ENCODE results near the gene RAD51C.
"Not testable (repeated sequence)": the region's sequence is repeated elsewhere in the genome, so short reads cannot be mapped to it uniquely, and the experiment has no call there.

The RAD51C gene

GRCh38 chr17:58749627-58750026, 57.2 kb downstream of the RAD51C start:
- not testable (repeated sequence) for DNase-seq

DNA sequence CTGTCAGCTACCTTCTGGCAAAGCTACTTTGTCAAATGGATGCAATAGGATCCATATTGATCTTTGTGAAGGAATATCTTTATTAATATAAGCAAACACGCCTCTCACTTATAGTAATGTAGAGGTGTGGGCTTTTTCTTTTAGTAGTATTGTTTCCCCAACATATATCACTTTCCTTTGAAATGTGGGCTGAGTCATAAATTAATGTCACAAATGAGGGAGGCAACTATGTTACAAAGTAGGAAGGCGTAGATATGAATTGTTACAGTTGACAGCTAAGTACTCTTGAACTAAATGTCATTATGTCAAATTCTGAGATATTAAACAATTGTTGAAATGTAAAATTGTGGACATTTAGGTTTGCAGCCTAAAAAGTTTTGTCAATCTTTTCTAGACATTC, 60.6 kb downstream of the RAD51C start:
- DNase-seq: no peak

DNA sequence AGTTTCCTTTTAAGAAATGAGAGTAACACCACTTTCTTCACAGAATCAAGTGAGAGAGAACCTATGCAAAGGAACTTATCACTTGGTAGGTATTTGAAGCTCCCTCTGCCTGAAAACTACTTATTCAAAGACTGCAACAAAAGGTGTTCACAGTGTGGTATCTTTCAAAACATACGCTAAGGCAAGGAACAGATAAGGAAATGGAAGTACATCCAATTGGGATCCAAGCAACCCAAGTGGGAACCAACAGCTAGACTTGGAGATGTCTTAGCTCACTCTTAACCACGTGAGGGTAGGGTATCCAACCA, 62.8 kb downstream of the RAD51C start:
- DNase-seq: no peak

GRCh38 chr17:58755577-58756245, 63.3 kb downstream of the RAD51C start, which contains the start of gene PPM1E:
Gene PPM1E (plus strand): TSS chr17:58755854.
- DNase-seq: no peak

DNA sequence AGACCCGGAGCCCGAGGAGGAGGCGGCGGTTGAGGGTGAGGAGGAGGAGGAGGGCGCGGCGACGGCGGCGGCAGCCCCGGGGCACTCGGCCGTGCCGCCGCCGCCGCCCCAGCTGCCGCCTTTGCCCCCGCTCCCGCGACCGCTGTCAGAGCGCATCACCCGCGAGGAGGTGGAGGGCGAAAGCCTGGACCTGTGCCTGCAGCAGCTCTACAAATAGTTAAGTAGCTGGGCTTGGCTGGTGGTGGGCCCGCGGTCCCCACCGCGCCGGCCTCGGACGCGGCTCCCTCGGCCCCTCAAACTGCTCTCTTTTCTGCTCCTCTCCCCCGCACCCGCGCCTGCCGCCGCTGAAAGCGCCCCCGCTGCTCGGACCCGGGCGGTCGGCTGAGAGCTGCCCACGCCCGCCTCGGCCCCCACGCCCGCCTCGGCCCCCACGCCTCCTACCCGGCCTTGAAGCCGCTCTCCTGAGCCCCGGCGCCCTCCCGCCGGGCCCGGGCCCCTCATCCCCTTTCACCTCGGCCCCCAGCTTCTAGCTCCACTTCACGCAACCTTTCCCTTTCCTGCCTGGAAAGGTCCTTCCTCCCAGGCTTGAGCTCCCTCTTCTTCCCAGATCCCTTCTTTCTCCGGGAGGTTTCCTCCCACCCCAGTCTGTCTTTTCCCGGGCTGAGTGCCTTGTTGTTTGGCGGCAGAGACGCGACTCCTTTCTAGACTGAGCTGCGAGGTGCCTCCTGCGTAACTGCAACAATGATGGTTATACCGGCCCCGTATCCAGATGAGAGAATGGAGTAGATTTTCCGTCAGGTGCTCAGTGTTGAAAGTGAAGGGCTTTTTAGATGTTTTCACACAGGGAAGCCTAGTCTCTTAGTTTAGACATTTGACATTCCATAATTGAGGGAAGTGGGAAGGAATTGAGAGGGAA, 64.1 kb downstream of the RAD51C start:
- no peak for DNase-seq

GRCh38 chr17:58757162-58757613, 64.8 kb downstream of the RAD51C start:
- DNase-seq: no peak

GRCh38 chr17:58758890-58759289, 66.5 kb downstream of the RAD51C start:
- DNase-seq: no peak

- no peak for DNase-seq
Measured at GRCh38 chr17:58759522-58759921, 67.1 kb downstream of the RAD51C start.

GRCh38 chr17:58760248-58760647, 67.8 kb downstream of the RAD51C start:
- no peak for DNase-seq

DNA sequence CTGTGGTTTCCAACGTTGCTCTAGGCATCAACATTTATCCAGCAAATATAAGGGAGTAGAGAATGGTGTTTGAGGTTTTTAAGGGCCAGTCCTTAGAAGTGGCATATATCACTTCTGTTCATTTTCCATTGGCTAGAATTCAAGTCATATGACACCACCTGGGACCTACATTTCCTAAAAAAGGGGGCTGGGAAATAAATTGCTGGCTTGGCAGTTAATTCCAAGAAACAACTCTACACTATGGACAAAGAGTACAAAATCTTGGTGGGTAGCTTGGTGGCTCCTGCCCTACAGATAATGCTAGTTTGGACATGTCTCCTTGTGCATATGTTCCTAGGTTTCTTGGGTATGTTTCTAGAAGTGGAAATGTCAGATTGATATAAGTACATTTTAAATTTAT, 70.9 kb downstream of the RAD51C start:
- DNase-seq: no peak

GRCh38 chr17:58764373-58764772, 72.0 kb downstream of the RAD51C start:
- DNase-seq: no peak

DNA sequence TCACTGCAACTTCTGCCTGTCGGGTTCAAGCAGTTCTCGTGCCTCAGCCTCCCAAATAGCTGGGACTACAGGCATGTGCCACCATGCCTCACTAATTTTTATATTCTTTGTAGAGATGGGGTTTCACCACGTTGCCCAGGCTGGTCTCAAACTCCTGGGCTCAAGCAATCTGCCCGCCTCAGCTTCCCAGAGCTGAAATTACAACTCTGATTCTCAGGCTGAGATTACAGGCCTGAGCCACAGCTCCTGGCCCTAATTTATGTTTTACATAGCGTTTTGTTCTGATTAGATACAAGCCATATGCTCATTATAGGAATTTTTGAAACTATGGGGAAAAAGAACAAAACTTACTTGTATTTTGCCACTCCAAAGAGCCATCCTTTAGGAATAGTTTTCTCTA, 86.1 kb downstream of the RAD51C start:
- not testable (repeated sequence) for DNase-seq

DNA sequence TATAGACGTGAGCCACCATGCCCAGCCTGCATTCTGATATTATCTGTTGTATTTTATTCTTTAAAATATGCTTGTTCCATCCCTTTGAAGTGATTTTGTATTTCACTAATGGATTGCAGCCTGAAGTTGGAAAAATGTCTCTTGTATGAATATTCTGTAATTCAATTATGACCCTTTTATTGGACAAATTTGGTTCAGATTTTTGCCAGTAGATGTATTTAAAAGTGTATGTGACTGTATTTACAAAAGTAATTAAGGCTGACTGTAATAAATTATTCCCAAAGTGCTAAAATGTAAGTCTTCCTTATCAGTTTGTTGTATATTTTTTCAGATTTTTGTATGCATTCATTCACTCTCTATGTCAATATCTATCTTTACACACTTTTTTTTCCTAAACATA, 87.0 kb downstream of the RAD51C start:
- DNase-seq: no peak

DNA sequence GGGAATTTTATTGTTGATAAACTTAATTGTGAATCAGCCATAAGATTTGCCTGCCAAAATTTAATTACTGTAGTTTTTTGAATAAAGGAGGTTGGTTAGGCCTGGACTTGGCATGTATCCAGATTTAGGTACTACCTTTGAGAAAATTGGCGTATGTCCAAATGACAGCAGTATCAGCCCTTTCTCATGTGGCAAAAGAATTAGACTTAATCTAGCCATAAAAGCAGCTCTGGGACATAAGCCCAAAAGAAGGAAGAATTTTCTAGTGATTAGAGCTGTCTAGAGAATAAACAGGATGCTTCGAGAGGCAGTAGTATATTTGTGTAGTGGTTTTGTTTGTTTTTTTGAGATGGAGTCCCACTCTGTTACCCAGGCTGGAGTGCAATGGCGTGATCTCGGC, 91.0 kb downstream of the RAD51C start:
- DNase-seq: no peak

DNA sequence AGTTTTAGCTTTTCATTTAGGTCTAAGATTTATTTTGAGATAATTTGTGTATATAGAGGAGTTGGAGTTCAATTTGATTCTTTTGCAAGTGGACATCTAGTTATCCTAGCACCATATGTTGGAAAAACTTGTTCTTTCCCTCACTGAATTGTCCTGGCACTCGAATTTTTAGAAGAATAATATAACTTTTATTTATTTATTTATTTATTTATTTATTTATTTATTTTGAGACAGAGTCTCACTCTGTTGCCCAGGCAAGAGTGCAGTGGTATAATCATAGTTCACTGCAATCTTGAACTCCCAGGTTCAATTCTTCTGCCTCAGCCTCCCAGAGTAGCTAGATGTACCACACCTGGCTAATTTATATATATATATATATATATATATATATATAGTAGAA, 92.7 kb downstream of the RAD51C start:
- DNase-seq: no peak

Measured in OCI-M1 (cell line).